ES-I3 (cell line): Measurements from ENCODE around the gene WNT3A.
A peak's percentile ranks its signal among the peaks of the same experiment; 100 is the strongest.

Experiments used
- H3K36me3 ChIP-seq: 2 replicates; pipeline ENCODE4 v1.6.1; 2013; ENCODE audit warnings: mild to moderate bottlenecking, low read length, control low read depth, moderate library complexity; ENCODE audit not compliant: insufficient read depth
- H3K4me1 ChIP-seq: 2 replicates; pipeline ENCODE4 v1.6.1; 2013; ENCODE audit warnings: mild to moderate bottlenecking, control low read depth, low read length; ENCODE audit not compliant: insufficient read depth
- H3K9ac ChIP-seq: 2 replicates; pipeline ENCODE4 v1.6.1; 2013; ENCODE audit warnings: low read depth, mild to moderate bottlenecking, low read length, moderate library complexity
- H3K9me3 ChIP-seq: 2 replicates; pipeline ENCODE4 v1.6.1; 2013; ENCODE audit warnings: mild to moderate bottlenecking, low read length, moderate library complexity; ENCODE audit not compliant: control insufficient read depth, insufficient read depth

Gene WNT3A

DNA sequence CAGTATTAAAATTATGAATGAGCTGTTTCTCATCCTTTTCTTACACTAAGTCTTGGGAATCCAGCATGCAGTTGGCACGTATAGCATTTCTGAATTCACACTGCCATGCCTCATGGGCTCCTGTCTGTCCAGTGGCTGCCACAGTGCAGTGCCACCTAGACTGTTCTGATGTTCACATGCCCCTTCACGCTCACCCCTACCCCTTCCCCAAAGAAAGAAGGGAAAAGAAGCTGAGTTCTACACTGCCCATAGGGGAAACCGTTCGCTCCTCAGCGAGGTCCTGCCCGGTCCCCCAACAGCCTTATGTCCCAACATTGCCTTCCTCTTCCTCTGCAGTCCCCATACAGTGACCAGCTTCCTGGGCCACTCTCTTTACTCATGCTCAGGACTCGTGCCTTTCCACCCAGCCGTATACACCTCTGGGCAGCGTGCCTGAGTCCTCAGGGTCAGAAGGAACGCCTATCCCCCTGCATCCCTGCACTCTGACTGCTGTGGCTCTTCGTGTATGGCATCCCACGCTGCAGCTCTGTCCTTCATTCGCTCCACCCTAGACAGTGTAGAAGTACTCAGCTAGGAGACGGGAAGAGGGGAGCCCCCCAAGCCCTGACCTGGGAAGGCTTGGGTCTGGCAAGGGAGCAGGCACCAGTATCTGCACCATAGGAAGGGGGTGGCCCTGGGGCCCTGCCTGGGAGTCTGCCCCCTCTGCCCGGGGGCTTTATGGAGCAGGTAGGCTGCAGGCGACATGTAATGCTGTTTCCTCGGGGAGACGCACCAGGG is 51.6 kb downstream of the WNT3A start:
- Histone ChIP-seq H3K9me3 (no peaks in the 10 kb centered on the region), H3K4me1 (no peaks in the 10 kb centered on the region), H3K36me3 (no peaks in the 10 kb centered on the region), H3K9ac (peak overlapping the region; percentile 80; the same call in 1 of the 2 replicates)

DNA sequence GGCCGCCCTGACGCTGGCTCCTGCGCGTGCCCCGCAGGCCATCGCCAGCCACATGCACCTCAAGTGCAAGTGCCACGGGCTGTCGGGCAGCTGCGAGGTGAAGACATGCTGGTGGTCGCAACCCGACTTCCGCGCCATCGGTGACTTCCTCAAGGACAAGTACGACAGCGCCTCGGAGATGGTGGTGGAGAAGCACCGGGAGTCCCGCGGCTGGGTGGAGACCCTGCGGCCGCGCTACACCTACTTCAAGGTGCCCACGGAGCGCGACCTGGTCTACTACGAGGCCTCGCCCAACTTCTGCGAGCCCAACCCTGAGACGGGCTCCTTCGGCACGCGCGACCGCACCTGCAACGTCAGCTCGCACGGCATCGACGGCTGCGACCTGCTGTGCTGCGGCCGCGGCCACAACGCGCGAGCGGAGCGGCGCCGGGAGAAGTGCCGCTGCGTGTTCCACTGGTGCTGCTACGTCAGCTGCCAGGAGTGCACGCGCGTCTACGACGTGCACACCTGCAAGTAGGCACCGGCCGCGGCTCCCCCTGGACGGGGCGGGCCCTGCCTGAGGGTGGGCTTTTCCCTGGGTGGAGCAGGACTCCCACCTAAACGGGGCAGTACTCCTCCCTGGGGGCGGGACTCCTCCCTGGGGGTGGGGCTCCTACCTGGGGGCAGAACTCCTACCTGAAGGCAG is 52.3 kb downstream of the WNT3A start:
- Histone ChIP-seq H3K36me3 (no peaks in the 10 kb centered on the region), H3K4me1 (no peaks in the 10 kb centered on the region), H3K9ac (peak overlapping the region; percentile 80; the same call in 1 of the 2 replicates), H3K9me3 (no peaks in the 10 kb centered on the region)

DNA sequence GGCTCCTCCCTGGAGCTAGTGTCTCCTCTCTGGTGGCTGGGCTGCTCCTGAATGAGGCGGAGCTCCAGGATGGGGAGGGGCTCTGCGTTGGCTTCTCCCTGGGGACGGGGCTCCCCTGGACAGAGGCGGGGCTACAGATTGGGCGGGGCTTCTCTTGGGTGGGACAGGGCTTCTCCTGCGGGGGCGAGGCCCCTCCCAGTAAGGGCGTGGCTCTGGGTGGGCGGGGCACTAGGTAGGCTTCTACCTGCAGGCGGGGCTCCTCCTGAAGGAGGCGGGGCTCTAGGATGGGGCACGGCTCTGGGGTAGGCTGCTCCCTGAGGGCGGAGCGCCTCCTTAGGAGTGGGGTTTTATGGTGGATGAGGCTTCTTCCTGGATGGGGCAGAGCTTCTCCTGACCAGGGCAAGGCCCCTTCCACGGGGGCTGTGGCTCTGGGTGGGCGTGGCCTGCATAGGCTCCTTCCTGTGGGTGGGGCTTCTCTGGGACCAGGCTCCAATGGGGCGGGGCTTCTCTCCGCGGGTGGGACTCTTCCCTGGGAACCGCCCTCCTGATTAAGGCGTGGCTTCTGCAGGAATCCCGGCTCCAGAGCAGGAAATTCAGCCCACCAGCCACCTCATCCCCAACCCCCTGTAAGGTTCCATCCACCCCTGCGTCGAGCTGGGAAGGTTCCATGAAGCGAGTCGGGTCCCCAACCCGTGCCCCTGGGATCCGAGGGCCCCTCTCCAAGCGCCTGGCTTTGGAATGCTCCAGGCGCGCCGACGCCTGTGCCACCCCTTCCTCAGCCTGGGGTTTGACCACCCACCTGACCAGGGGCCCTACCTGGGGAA is 53.0 kb downstream of the WNT3A start:
- Histone ChIP-seq H3K9ac (peak overlapping the region; percentile 80), H3K9me3 (no peaks in the 10 kb centered on the region), H3K36me3 (no peaks in the 10 kb centered on the region), H3K4me1 (no peaks in the 10 kb centered on the region)

DNA sequence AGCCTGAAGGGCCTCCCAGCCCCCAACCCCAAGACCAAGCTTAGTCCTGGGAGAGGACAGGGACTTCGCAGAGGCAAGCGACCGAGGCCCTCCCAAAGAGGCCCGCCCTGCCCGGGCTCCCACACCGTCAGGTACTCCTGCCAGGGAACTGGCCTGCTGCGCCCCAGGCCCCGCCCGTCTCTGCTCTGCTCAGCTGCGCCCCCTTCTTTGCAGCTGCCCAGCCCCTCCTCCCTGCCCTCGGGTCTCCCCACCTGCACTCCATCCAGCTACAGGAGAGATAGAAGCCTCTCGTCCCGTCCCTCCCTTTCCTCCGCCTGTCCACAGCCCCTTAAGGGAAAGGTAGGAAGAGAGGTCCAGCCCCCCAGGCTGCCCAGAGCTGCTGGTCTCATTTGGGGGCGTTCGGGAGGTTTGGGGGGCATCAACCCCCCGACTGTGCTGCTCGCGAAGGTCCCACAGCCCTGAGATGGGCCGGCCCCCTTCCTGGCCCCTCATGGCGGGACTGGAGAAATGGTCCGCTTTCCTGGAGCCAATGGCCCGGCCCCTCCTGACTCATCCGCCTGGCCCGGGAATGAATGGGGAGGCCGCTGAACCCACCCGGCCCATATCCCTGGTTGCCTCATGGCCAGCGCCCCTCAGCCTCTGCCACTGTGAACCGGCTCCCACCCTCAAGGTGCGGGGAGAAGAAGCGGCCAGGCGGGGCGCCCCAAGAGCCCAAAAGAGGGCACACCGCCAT is 53.8 kb downstream of the WNT3A start:
- Histone ChIP-seq H3K36me3 (no peaks in the 10 kb centered on the region), H3K9ac (peak overlapping the region; percentile 80), H3K4me1 (no peaks in the 10 kb centered on the region), H3K9me3 (no peaks in the 10 kb centered on the region)

DNA sequence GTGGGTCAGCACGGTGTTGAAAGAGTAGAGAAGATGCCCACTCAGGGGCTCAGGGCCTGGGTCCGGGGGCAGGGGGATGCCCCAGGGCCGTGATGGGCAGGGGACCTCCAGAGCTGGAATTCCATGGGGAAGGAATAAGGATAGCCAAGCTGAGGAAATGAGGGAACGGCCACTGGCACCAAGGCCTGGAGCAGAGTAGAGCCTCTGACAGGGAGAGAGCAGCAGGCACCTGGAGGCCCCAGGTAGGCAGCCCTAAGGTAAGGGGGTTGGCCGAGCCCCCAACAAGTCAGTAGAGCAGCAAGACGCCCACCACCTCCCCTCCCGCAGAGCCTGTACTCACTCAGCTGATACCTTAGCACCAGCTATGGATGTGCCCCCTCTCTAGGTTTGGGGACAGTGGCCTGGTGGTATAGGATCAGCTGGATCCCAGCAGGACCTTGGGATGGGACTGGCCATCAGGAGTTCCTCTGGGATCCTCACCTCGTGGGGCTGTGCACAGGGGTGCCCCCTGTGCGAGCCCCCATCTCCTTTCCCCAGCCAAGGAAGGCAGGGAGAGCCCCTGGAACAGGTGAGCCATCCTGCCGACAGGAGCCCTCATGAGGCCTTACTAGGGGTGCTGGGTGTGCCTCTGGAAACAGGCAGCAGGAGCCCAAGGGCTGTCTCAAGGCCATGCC is 54.8 kb downstream of the WNT3A start:
- H3K36me3 ChIP-seq = no peaks in the 10 kb centered on the region
- no peaks in the 10 kb centered on the region for H3K4me1 ChIP-seq
- H3K9me3 ChIP-seq = no peaks in the 10 kb centered on the region
- H3K9ac ChIP-seq = peak overlapping the region; percentile 80; the same call in 1 of the 2 replicates

DNA sequence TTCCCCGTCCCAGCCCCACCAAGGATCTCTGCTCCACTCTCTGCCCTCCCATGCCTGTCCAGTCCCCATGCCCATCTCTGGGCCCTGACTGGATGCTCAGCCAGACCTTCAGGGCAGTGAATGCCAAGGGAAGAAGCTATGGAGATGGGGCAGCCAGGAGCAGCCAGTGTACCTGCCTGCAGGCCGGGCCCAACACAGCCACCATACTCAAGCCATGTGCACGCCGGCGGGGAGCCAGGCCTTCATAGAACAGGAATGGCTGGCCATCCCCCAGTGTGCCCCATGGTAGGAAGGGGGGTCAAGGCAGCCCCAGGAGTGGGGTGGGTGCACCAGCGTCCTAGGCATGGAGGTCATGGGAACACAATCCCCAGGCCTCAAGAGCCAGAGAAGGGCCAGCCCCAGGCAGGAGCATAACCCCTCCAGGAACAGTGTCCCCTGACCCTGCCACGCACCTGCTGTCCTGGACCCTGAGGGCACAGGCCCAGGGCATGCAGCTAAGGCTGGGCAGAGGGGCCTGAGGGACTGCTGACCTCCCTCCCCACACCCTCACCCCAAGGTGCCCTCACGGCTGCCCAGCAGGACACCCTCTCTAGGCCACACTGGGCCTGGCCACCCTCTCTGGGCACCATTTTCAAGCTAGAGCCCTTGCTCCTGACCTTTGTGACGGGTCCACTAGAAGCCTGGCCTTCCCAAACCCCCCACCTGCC is 55.4 kb downstream of the WNT3A start:
- Histone ChIP-seq H3K4me1 (no peaks in the 10 kb centered on the region), H3K9ac (no peak overlapping the region), H3K36me3 (no peaks in the 10 kb centered on the region), H3K9me3 (no peaks in the 10 kb centered on the region)

DNA sequence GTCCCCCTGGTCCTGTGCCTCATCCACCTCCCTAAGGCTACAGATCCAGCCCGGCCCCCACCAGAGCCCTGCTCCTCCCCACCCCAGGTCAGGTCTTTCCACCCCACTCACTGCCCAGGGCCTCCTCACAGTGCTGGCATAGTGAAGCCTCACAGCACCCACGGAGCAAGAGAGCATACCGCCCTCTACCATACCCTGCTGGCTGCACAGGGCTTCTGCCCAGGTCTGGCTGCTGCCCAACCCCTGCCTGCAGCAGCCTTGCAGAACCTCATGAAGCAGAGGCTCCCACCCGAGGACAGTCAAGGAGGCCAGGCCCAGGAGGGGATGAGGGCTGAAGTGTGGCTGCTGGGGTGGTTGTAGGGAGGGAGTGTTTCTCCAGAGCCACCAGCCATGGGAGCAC is 56.0 kb downstream of the WNT3A start:
- Histone ChIP-seq H3K36me3 (no peaks in the 10 kb centered on the region), H3K9ac (no peak overlapping the region), H3K9me3 (no peaks in the 10 kb centered on the region), H3K4me1 (no peaks in the 10 kb centered on the region)

DNA sequence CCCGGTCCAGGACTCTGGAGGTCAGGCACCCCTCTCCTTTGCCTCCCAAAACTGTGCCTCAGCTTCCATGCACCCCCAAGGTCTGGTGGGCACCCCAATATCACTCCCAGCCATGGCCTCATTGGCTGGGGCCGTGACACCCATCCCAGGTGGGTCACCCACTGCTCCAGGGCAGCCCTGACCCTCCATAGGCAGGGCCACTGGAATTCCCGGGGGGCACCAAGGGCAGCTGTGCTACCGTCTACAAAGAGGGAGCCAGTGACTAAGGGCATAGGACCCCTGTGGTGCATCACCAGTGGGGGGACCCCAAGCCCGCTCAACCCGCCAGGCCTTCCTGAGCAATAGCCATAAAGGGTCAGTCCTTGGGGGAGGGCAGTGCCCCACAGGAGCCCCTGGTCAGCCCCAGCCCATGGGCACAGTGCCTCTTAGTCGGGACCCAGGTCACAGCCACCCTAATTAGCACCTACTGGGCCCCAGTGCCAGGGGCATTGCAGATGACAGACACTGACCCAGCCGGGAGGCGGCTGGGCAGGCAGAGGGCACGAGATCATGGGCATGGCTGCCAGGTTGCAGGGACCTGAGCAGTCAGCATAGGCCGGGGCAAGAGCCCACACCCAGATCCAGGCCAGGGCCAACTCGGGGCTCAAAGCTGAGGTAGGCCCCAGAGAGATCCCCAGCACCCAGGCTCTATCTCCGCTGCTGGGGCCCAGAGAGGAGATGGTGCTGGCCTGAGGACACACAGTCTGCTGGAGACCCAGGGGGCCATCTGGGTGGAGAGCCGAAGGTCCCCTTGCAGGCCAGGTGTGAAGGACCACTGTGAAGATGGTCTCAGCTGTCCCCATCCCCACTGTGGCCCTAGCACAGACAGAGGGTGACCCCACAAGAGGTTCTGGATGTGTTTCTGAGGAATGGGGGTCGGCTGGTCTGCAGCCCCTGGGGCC is 56.7 kb downstream of the WNT3A start:
- H3K36me3 ChIP-seq = no peaks in the 10 kb centered on the region
- H3K9me3 ChIP-seq = no peaks in the 10 kb centered on the region
- no peaks in the 10 kb centered on the region for H3K4me1 ChIP-seq
- no peak overlapping the region for H3K9ac ChIP-seq

DNA sequence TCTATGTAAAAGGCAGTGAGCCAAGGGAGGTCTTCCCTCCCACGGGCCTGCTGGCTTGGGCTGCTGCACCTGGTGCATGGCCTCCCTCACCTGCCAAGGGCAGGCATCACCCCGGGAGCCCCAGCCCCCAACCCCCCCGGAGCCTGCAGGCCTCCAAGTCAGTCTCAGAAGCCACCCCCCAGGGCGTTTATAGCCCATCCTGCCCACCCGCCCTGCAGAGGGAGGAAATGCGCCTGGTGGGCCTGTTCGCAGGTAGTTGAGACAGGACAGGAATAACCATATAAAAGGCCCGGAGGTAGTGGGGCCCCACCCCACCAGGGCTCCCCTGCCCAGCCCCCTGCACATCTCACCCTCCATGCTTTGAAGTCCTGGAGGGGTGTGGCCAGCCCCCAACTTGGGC is 57.5 kb downstream of the WNT3A start:
- no peaks in the 10 kb centered on the region for H3K4me1 ChIP-seq
- no peak overlapping the region for H3K9ac ChIP-seq
- H3K9me3 ChIP-seq = no peaks in the 10 kb centered on the region
- H3K36me3 ChIP-seq = no peaks in the 10 kb centered on the region

DNA sequence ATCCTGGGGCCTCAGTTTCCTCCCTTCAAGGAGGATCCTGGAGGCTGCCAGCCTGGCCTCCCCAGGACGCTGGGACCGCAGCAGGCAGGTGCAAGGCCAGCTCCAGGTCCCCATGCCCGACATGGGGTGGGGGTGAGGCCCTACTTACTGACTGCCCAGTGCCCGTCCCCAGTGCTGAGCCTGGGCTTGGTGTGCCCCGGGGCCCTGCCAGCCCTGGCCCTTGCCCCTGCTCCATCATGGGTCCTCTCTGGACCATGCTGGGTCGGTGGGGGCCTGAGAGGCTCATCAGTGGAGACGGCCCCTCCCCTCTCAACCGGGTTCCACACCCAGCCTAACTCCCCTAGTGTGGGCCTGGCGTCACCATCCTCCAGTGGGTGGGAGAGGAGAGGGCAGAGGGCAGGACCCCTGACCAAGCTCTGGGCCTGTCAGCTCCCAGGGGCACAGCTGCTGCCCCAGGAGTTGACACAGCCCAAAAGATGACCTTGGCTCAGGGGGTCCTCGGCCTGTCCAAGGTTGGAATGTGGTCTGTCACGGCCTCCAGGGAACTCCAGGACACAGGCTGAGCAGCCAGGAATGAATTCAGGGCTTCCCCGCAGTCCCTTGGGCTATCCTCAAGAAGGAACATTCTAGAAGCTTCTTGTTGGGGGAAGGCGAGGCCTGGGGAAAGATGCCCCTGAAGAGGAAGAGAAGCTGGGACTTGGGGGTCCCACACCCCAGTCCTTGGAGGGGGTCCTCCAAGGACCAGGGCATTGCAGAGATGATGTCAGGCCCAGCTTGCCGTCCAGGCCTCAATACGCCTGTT is 58.1 kb downstream of the WNT3A start:
- no peak overlapping the region for H3K9ac ChIP-seq
- H3K36me3 ChIP-seq = no peaks in the 10 kb centered on the region
- H3K4me1 ChIP-seq = no peaks in the 10 kb centered on the region

DNA sequence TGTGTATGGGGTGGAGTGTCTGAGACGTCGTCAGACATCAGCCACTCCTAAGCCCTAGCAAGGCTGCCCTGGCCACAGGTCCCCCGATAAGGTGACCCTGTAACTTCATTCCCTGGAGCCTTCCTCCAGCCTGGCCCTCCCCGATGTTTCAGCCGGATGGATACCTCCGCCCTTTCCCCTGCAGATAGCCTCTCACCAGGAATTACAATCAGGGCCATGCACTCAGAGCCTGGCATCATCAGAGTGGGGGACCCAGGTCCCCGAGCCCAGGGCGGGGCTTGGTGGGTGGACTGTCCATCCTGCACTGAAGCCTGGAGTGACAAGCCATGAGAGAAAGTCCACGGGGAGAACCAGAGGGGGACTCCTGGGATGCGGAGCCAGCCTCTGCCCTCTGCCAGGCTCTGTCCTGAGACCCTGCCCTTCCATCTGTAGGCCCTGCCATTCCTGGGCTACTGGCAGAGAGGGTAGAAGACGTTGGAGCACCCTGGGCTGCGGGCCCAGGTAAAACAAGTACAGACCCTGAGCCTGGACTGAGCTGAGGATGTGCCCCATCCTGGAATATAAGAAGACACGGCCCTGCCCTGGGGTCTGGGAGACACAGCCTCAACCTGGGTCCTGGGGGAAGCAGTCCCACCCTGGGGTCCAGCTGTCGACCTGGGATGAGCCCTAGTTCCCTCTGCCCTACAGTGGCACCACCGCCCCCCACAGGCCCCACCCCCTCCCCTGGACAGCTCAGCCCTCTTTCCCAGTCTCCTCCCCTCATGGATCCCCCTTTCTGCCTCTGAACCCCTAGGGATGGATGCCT is 58.9 kb downstream of the WNT3A start:
- Histone ChIP-seq H3K4me1 (no peaks in the 10 kb centered on the region), H3K36me3 (no peaks in the 10 kb centered on the region), H3K9me3 (no peaks in the 10 kb centered on the region), H3K9ac (no peak overlapping the region)

More for the DNA sequence above, 58.1 kb downstream of the WNT3A start:
- no peaks in the 10 kb centered on the region for H3K9me3 ChIP-seq
